PC-9 (cell line): ENCODE measurements around the gene IL1RAP.

Experiments used
- EZH2 ChIP-seq: fragments of 200-600 bp; sonication (generic); IDR thresholded peaks from 2 replicates; pipeline ENCODE4 v1.8.0; 2017; ENCODE audit warnings: antibody characterized with exemption, low read depth
- TF ChIP-seq, protein P1 (sequence below): fragments of 200-600 bp; sonication (generic); conservative IDR thresholded peaks from 2 replicates; pipeline ENCODE4 v1.6.1; 2017; ENCODE audit warnings: mixed run types, antibody characterized with exemption, mild to moderate bottlenecking, moderate library complexity

DNA sequence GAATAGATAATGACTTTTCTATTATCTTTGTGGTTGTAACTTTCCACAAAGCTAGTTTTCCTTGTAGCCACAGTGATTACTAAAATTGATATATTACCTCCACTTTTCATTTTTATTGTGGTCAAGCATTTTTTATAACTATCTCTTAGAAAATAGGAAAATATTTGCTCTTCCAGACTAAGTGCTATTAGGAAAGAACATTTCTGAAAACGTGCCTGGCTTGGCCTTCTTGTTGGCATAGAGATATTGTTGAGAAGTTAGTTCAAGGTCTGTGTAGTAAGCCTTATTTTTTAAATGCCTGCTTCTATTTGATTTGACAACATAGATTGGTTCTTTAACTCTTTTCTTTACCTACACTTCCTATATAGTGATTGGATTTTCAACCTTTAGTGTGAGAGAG lies 101.7 kb downstream of the IL1RAP start:
- no peak for TF ChIP-seq EZH2
- TF ChIP-seq, protein P1, sequence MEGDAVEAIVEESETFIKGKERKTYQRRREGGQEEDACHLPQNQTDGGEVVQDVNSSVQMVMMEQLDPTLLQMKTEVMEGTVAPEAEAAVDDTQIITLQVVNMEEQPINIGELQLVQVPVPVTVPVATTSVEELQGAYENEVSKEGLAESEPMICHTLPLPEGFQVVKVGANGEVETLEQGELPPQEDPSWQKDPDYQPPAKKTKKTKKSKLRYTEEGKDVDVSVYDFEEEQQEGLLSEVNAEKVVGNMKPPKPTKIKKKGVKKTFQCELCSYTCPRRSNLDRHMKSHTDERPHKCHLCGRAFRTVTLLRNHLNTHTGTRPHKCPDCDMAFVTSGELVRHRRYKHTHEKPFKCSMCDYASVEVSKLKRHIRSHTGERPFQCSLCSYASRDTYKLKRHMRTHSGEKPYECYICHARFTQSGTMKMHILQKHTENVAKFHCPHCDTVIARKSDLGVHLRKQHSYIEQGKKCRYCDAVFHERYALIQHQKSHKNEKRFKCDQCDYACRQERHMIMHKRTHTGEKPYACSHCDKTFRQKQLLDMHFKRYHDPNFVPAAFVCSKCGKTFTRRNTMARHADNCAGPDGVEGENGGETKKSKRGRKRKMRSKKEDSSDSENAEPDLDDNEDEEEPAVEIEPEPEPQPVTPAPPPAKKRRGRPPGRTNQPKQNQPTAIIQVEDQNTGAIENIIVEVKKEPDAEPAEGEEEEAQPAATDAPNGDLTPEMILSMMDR, result no peak
